Ishikawa (cell line): ENCODE data around the gene SNRNP200.

Experiments used
- CEBPB ChIP-seq: IDR thresholded peaks from 2 replicates; pipeline ENCODE4 v1.6.1; 2012
- CREB1 ChIP-seq: IDR thresholded peaks from 2 replicates; pipeline ENCODE4 v1.6.1; 2012; ENCODE audit warnings: low read depth
- EGR1 ChIP-seq: IDR thresholded peaks from 2 replicates; pipeline ENCODE4 v1.6.1; 2012
- EP300 ChIP-seq: IDR thresholded peaks from 2 replicates; pipeline ENCODE4 v1.6.1; 2012; ENCODE audit warnings: borderline replicate concordance
- FOXM1 ChIP-seq: IDR thresholded peaks from 2 replicates; pipeline ENCODE4 v1.6.1; 2012; ENCODE audit warnings: low read depth, borderline replicate concordance
- NFIC ChIP-seq: IDR thresholded peaks from 2 replicates; pipeline ENCODE4 v1.6.1; 2012
- RAD21 ChIP-seq: IDR thresholded peaks from 2 replicates; pipeline ENCODE4 v1.6.1; 2012; ENCODE audit warnings: low read depth
- REST ChIP-seq: IDR thresholded peaks from 2 replicates; pipeline ENCODE4 v1.6.1; 2012; ENCODE audit warnings: low read depth, mild to moderate bottlenecking
- TAF1 ChIP-seq: IDR thresholded peaks from 2 replicates; pipeline ENCODE4 v1.6.1; 2012; ENCODE audit warnings: low read depth, mild to moderate bottlenecking
- TCF12 ChIP-seq: IDR thresholded peaks from 2 replicates; pipeline ENCODE4 v1.6.1; 2012; ENCODE audit warnings: low read depth
- TEAD4 ChIP-seq: IDR thresholded peaks from 2 replicates; pipeline ENCODE4 v1.6.1; 2012
- YY1 ChIP-seq: IDR thresholded peaks from 2 replicates; pipeline ENCODE4 v1.6.1; 2012; ENCODE audit warnings: low read depth
- ZBTB7A ChIP-seq: IDR thresholded peaks from 2 replicates; pipeline ENCODE4 v1.6.1; 2012; ENCODE audit warnings: low read depth
- TF ChIP-seq, protein P1 (sequence below): IDR thresholded peaks from 2 replicates; pipeline ENCODE4 v1.6.1; 2012
- TF ChIP-seq, protein P2 (sequence below): IDR thresholded peaks from 2 replicates; pipeline ENCODE4 v1.6.1; 2012

SNRNP200 gene

DNA sequence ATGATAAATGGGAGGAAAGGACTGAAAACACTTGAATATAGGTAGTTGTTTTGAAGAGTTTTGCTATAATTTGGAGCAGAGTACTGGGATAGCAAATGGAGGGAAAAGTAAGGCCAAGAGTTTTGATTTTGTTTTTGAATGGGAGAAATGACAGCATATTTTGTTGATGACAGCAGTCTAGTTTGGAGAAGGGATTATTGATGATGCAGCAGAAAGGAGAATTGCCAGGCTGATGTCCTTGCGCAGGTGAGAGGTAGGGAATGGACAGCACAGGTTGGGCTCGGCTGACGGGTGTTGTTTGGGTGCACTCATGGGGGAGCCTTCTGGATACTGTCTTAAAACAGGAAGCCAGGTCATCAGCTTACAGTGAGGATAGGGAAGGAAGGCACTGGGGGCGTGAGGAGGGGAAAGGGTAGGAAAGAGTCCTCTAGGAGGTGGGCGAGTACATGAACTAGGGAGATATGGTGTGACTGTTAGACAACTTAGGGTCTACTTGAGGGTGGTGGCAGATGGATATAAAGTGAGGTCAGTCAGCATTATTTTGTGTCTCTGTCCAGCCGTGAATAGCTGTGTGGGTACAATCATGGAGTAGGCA lies 40.6 kb upstream of the SNRNP200 start:
- TF ChIP-seq TCF12 (no peak), ZBTB7A (no peak), REST (no peak), TEAD4 (no peak), EP300 (no peak), EGR1 (no peak), NFIC (no peak), CREB1 (no peak), CEBPB (no peak), TAF1 (no peak), RAD21 (no peak), FOXM1 (no peak), YY1 (no peak)
- TF ChIP-seq, protein P1, sequence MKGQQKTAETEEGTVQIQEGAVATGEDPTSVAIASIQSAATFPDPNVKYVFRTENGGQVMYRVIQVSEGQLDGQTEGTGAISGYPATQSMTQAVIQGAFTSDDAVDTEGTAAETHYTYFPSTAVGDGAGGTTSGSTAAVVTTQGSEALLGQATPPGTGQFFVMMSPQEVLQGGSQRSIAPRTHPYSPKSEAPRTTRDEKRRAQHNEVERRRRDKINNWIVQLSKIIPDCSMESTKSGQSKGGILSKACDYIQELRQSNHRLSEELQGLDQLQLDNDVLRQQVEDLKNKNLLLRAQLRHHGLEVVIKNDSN, result no peak
- TF ChIP-seq, protein P2, sequence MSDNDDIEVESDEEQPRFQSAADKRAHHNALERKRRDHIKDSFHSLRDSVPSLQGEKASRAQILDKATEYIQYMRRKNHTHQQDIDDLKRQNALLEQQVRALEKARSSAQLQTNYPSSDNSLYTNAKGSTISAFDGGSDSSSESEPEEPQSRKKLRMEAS, result no peak

GRCh38 chr2:96345438-96345837 lies 40.1 kb upstream of the SNRNP200 start:
- TF ChIP-seq RAD21 (no peak), EP300 (no peak), TAF1 (no peak), FOXM1 (no peak), YY1 (no peak), TCF12 (no peak), CEBPB (no peak), REST (no peak), EGR1 (no peak), ZBTB7A (no peak), TEAD4 (no peak), NFIC (no peak), CREB1 (no peak)
- TF ChIP-seq, protein P1, result no peak
- TF ChIP-seq, protein P2, result no peak

GRCh38 chr2:96344011-96344410 lies 38.7 kb upstream of the SNRNP200 start:
- no peak for TF ChIP-seq REST
- TF ChIP-seq, protein P2, result no peak
- TF ChIP-seq EP300, result no peak
- no peak for TF ChIP-seq TAF1
- no peak for TF ChIP-seq TCF12
- TF ChIP-seq ZBTB7A, result no peak
- no peak for TF ChIP-seq CEBPB
- TF ChIP-seq YY1, result no peak

DNA sequence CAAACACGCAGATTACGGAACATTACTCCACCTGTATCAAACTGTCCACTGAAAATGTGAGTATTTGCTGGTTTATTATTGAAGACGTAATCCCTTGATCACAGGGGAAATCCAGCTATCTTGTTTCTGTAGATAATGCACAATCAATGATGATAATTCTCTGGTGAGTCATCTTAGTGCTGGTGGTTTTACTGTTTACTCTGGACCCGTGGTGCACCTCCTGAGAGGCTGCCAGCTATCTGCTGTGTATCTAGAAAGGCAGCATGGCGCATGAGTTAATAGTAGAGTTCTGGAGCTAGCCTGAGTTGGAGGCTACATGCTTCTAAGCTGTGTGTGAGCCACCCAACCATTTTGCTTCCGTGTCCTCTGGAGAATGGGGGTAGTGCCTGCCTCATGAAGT lies 36.7 kb upstream of the SNRNP200 start:
- TF ChIP-seq TEAD4 (no peak), RAD21 (no peak), EGR1 (no peak), FOXM1 (no peak)
- TF ChIP-seq, protein P1, result no peak
- TF ChIP-seq, protein P2, result no peak
